Endometrial microvascular endothelial cells (primary cell): ENCODE data around the gene PAQR4. TPM values are rescaled to one million over a fixed set of nuclear protein-coding genes. Genes with fewer than 3 reads are reported as not detected.

Experiments
- in situ Hi-C: cut with HindIII; loops from 2 replicates; pipeline ENCODE4 v1.10.0; 2017; ENCODE audit warnings: low sequenced_read_pairs, low pct_unique_long_range_greater_than_20kb; ENCODE audit errors: inconsistent ontology term
- total RNA-seq: library from RNA; depleted of rRNA; stranded (reverse); fragments of >200 nt; gene quantifications from one replicate; pipeline ENCODE4 v1.2.3, GENCODE V29; 2015; ENCODE audit errors: inconsistent ontology term

The PAQR4 gene
- total RNA-seq, 1 donor from 2014 or later: 27.3 TPM

DNA sequence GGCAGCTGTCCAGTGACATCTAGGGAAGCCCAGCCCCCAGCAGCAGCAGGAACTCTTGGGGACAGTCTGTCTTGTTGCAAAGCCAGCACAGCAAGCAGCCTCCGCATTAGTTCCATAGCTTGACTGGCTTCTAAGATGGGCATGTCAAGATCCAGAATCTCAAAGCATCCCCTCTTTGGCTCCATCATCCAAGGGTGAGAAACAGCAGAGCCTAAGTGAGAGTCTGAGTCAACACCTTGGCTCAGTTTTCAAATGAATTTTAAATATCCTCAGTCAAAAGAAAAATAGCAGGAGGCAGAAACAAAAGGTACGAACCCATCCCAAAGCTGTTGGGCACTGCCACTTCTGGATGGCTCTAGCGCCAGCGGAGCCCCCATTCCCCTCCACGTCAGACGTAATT lies 45.8 kb downstream of the PAQR4 start:
- in situ Hi-C loops: no loop called here

DNA sequence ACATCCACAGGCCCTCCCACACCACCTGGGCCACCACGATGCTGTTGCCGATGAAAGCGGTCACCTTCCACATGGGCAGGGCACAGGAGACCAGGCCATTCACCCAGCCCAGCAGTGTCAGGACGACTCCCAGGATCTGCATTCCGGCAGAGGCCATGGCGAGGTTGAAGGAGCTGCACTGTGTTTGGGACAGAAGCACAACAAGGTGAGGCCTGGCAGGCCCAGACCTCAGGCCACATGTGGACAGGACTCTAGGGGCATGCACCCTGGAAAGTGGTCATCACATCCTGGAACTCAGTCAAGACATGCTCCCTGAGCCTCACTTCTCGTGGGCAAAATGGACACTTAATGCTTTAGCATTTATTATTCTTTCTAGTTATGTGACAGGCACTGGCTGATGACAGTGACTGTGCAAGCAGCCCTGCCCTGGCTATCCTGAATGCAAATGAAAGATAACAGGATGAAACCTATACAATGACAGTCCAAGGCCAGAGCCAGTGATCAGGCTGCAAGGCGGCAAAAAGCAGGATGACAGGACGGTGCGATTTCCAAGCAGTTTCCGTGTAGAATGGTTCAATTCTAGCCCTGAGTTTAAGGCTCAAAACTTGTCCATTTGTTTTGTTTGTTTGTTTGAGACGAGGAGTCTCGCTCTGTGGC lies 46.8 kb downstream of the PAQR4 start:
- in situ Hi-C loops: no loop called here

GRCh38 chr16:3017344-3017743 lies 48.2 kb downstream of the PAQR4 start:
- in situ Hi-C loops: no loop called here

- in situ Hi-C loops: no loop called here
These were observed 48.8 kb downstream of the PAQR4 start, which contains the start of gene CLDN6 for GRCh38 chr16:3017794-3018506. TSS of gene CLDN6 (minus strand) at chr16:3018183. CDS start at chr16:3016021, 2,162 bp downstream.

- in situ Hi-C loops: no loop called here
These were observed 50.6 kb downstream of the PAQR4 start for GRCh38 chr16:3019594-3020246.

GRCh38 chr16:3020247-3020603 lies 51.1 kb downstream of the PAQR4 start, which contains the start of gene TNFRSF12A:
TSS of gene TNFRSF12A (plus strand) at chr16:3020368. CDS start at chr16:3020398, 30 bp downstream.
- in situ Hi-C loops: no loop called here

- in situ Hi-C loops: no loop called here
These were observed 51.7 kb downstream of the PAQR4 start for GRCh38 chr16:3020604-3021448.

DNA sequence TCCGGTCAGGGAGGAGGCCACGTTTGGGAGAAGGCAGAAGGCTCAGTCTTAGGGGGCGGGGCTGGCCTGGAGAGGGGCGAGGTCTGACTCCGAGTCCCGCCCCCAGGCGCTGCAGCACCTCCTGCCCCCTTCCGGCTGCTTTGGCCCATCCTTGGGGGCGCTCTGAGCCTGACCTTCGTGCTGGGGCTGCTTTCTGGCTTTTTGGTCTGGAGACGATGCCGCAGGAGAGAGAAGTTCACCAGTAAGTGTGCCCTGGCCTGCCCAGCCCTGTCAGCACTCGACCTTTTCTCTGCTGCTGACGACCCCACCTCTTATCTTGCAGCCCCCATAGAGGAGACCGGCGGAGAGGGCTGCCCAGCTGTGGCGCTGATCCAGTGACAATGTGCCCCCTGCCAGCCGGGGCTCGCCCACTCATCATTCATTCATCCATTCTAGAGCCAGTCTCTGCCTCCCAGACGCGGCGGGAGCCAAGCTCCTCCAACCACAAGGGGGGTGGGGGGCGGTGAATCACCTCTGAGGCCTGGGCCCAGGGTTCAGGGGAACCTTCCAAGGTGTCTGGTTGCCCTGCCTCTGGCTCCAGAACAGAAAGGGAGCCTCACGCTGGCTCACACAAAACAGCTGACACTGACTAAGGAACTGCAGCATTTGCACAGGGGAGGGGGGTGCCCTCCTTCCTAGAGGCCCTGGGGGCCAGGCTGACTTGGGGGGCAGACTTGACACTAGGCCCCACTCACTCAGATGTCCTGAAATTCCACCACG lies 52.5 kb downstream of the PAQR4 start:
- in situ Hi-C loops: no loop called here

DNA sequence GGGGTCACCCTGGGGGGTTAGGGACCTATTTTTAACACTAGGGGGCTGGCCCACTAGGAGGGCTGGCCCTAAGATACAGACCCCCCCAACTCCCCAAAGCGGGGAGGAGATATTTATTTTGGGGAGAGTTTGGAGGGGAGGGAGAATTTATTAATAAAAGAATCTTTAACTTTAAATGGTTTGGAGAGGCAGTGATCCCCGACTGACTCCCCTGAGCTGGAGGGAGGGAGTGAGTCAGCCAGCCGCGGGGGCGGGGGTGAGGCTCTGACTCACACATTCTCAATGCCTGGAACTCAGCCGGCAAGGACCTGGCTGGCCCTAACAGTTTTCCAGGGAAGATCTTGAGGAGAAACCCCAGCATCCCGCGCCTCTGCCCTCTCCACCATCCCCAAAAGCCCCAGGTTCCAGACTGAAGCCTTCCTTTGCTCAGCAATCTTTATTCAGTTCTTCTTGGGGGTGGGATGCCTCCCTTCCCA lies 53.1 kb downstream of the PAQR4 start:
- in situ Hi-C loops: no loop called here

DNA sequence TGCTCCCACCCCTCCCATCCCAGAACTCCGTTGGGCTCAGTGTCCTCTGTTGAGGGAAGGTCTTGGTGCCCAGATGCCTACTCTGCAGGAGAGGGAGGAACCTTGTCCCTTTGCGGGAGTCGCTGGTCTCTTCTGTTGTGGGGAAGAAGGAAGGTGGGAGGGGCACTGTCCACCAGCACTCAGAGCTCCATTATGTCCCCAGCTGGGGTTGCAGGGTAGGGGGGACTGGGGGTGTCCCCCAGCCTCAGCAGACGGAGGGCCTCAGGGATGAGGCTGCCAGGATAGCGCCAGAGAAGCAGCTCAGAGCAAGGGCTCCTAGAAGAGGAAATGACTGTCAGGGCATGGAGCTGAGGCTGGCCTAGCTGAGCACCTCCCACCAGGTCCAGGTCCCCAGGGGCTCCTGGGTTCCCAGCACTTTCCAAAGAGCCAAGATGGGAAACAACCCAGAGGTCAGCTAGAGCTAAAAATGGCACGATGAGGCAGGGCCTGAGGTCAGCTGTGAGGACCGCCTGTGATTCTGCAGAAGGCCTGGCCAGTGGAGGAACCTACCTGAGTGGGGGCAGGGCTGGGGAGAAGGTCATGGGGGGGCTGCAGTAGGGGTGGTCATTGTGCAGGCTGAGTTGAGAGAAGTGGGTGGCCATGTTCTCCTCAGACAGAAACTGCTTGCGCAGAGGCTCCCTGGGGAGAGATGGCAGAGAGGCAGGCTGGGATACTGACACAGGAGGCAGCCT lies 53.7 kb downstream of the PAQR4 start:
- in situ Hi-C loops: no loop called here

Other genes starting within 250 kb of the PAQR4 start
- gene PRSS27, start 249.1 kb upstream of the PAQR4 start, total RNA-seq: not detected
- 69.5 TPM for gene SRRM2, start 216.7 kb upstream of the PAQR4 start, total RNA-seq
- gene ELOB, start 192.1 kb upstream of the PAQR4 start, total RNA-seq: 108 TPM
- not detected for gene PRSS33, start 181.8 kb upstream of the PAQR4 start, total RNA-seq
- not detected for gene PRSS41, start 170.9 kb upstream of the PAQR4 start, total RNA-seq
- 1.0 TPM for gene PRSS21, start 152.1 kb upstream of the PAQR4 start, total RNA-seq
- gene ZG16B, start 139.0 kb upstream of the PAQR4 start, total RNA-seq: not detected
- gene PRSS22, start 111.2 kb upstream of the PAQR4 start, total RNA-seq: not detected
- 44.1 TPM for gene FLYWCH2, start 86.1 kb upstream of the PAQR4 start, total RNA-seq
- 42.6 TPM for gene FLYWCH1, start 57.4 kb upstream of the PAQR4 start, total RNA-seq
- gene KREMEN2, start 5.1 kb upstream of the PAQR4 start, total RNA-seq: not detected
- gene PKMYT1, start 11.1 kb downstream of the PAQR4 start, total RNA-seq: 32.3 TPM
- gene CLDN9, start 43.6 kb downstream of the PAQR4 start, total RNA-seq: not detected
- not detected for gene CLDN6, start 48.8 kb downstream of the PAQR4 start, total RNA-seq
- gene TNFRSF12A, start 51.0 kb downstream of the PAQR4 start, total RNA-seq: 263 TPM
- 13.2 TPM for gene HCFC1R1, start 54.6 kb downstream of the PAQR4 start, total RNA-seq
- 23.8 TPM for gene THOC6, start 54.7 kb downstream of the PAQR4 start, total RNA-seq
- not detected for gene BICDL2, start 67.6 kb downstream of the PAQR4 start, total RNA-seq
- not detected for gene MMP25, start 77.2 kb downstream of the PAQR4 start, total RNA-seq
- gene IL32, start 96.3 kb downstream of the PAQR4 start, total RNA-seq: 364 TPM
- not detected for gene ZSCAN10, start 129.9 kb downstream of the PAQR4 start, total RNA-seq
- gene ZNF205, start 143.2 kb downstream of the PAQR4 start, total RNA-seq: 16.2 TPM
- 3.5 TPM for gene ZNF213, start 165.7 kb downstream of the PAQR4 start, total RNA-seq
- gene OR1F1, start 218.9 kb downstream of the PAQR4 start, total RNA-seq: not detected